Activated naive CD8-positive, alpha-beta T cell treated with anti-CD3 and anti-CD28 coated beads, Interleukin-2, amount 10 ng/mL, durations not matched to agents 7 days and 5 days (primary cell): ENCODE results near the gene SGPP1. TPM values are rescaled to one million over a fixed set of nuclear protein-coding genes. Genes with fewer than 3 reads are reported as not detected.
A peak's percentile ranks its signal among the peaks of the same experiment; 100 is the strongest.
"Not testable (repeated sequence)": the region's sequence is repeated elsewhere in the genome, so short reads cannot be mapped to it uniquely, and the experiment has no call there.

Experiments
- ATAC-seq: fragments of 150-1000 bp; cut with Tn5 transposase; one replicate; pipeline ENCODE4 v1.10.0; 2021; ENCODE audit warnings: low read depth, moderate library complexity
- POLR2A ChIA-PET: fragments of 350-600 bp; sonication (Branson Sonifier 250); formaldehyde crosslinking; loops from one replicate; lab custom pipeline; 2021; ENCODE audit warnings: antibody characterized with exemption; lab: Charles Lee
- DNase-seq: peaks from one replicate; pipeline ENCODE4 v3.0.0; 2021
- H3K27ac Mint-ChIP-seq: one replicate; pipeline ENCODE4 v1.8.0; 2022; ENCODE audit warnings: mild to moderate bottlenecking, mixed read lengths
- H3K27me3 Mint-ChIP-seq: one replicate; pipeline ENCODE4 v1.8.0; 2022; ENCODE audit warnings: mild to moderate bottlenecking, moderate library complexity, mixed read lengths
- H3K36me3 Mint-ChIP-seq: one replicate; pipeline ENCODE4 v1.8.0; 2021; ENCODE audit warnings: mild to moderate bottlenecking, mixed read lengths
- H3K4me1 Mint-ChIP-seq: one replicate; pipeline ENCODE4 v1.8.0; 2021; ENCODE audit warnings: mixed read lengths
- H3K4me3 Mint-ChIP-seq: one replicate; pipeline ENCODE4 v1.8.0; 2022; ENCODE audit warnings: mild to moderate bottlenecking, moderate library complexity, mixed read lengths
- H3K9me3 Mint-ChIP-seq: one replicate; pipeline ENCODE4 v1.8.0; 2021; ENCODE audit warnings: mixed read lengths
- total RNA-seq, 2 experiments: library from RNA; stranded (reverse); gene quantifications; one replicate each; pipeline ENCODE4 v1.2.3, GENCODE V29; 2021

The SGPP1 gene
- total RNA-seq, 2 experiments from 2014 or later = 14.7 to 15.7 TPM

GRCh38 chr14:63638493-63638892 lies 89.4 kb downstream of the SGPP1 start:
- DNase-seq (no peak), ATAC-seq (no peak)
- Mint-ChIP-seq H3K36me3 (peaks cover 42% of the 10 kb centered on the region), H3K27me3 (no peaks in the 10 kb centered on the region), H3K4me3 (peak overlapping the region; percentile 24), H3K27ac (peak overlapping the region; percentile 21), H3K4me1 (peaks cover 39% of the 10 kb centered on the region), H3K9me3 (peaks cover 15% of the 10 kb centered on the region)
- POLR2A ChIA-PET = no interaction called here

GRCh38 chr14:63636094-63636635 lies 91.7 kb downstream of the SGPP1 start:
- peaks cover 15% of the 10 kb centered on the region for H3K9me3 Mint-ChIP-seq
- DNase-seq, ATAC-seq, H3K4me3 Mint-ChIP-seq, H3K27me3 Mint-ChIP-seq, POLR2A ChIA-PET: not testable (repeated sequence)
- peak overlapping the region; percentile 57 for H3K27ac Mint-ChIP-seq
- H3K36me3 Mint-ChIP-seq = peaks cover 44% of the 10 kb centered on the region
- peaks cover 40% of the 10 kb centered on the region for H3K4me1 Mint-ChIP-seq

Other genes starting within 250 kb of the SGPP1 start
- 10 to 100 TPM; 46.5 to 48.4 TPM for gene PPP2R5E, start 184.7 kb downstream of the SGPP1 start, total RNA-seq
- 10 to 100 TPM; 22.7 to 23.1 TPM for gene WDR89, start 86.2 kb downstream of the SGPP1 start, total RNA-seq
- gene SYNE2, start 124.9 kb upstream of the SGPP1 start, total RNA-seq = 100 to 1,000 TPM; 233 to 245 TPM